ENCODE data around the gene TEX36.
"Not testable (repeated sequence)": the region's sequence is repeated elsewhere in the genome, so short reads cannot be mapped to it uniquely, and the experiment has no call there.

Gene TEX36

DNA sequence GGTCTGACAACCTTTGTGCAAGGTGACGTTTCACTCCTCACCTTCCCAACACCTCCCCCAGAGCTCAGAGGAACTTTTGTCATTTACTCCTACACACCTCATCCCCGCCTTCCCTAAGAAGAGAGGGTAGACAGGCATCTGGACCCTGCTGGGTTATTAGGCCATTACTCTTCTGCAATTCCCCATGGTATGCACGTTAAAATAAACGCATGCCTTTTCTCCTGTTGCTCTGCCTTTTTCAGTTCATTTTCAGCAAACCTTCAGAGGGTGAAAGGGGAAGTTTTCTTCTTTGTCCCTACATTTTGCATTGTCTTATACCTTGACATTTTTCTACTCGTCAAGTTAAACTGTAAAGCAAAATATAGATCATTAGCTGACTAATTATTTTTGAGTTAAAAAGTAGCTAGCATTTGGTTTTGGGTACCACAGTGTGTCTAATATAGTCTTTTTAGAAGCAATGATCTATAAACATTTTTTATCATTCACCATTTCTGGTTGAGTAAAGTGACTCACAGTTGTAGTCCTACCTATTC lies 26.1 kb upstream of the TEX36 start:
- H3K9ac ChIP-seq (ENCODE audit: low read depth, low read length), result no peak overlapping the region
- H3K4me3 ChIP-seq (ENCODE audit: low read depth, low read length), result no peak overlapping the region
- no peaks in the 10 kb centered on the region for H3K36me3 ChIP-seq (ENCODE audit: control insufficient read depth, insufficient read depth, low read length)
- no peak overlapping the region for H3K27ac ChIP-seq (ENCODE audit: low read depth, low read length)
- no peaks in the 10 kb centered on the region for H3K27me3 ChIP-seq (ENCODE audit: control insufficient read depth, insufficient read depth, low read length)
- peaks cover 5% of the 10 kb centered on the region for H3K4me1 ChIP-seq (ENCODE audit: control insufficient read depth, insufficient read depth, low read length)
- H3K9me3 ChIP-seq (ENCODE audit: control insufficient read depth, insufficient read depth, low read length), result 0 out of 2 replicates have a peak, but pooled peaks cover 4% of the 10 kb centered on the region

DNA sequence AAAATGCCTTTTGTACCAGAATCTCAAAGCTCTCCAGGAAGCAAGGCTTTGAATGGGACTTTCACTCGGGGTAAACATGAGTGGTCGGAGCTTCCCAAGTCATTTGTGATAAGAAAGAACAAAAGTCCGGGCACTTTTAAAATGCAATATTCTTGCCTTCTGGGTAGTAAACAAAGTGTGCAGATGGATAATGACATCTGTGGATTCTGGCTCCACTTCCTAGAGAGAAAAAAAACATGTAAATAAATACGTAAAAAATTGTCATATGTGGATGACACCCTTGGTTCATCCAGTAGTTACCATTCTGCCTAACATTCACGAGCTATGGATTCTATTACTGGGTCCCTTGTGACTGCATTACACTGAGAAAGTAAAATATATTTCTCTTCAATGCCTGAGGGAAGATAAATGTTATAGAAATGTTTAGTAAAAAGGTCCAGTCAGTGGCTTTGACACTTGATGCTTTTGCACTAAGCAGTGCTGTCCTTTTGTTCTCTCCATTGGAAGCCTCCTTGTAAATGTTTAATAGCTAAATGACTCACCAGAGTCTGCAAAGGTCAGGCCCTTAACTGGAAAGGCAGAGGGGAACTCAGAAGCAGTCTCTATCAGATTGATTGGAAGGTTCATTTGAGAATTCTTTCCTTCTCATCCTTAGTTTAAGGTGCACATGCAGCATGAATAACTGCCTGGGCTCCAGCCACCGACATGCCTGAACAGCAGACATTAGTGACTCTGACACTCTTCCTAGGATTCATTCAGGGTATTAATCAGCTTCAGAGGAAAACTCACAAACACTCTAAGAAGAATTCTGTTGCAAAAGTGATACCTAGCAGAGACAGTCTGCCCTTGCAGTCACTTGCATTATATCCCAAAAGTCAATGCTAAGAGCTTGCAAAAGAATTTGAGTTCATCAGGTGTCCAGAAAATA lies 24.8 kb upstream of the TEX36 start:
- Histone ChIP-seq H3K27ac (ENCODE audit: low read depth, low read length) (peak overlapping the region; percentile 42), H3K27me3 (ENCODE audit: control insufficient read depth, insufficient read depth, low read length) (no peaks in the 10 kb centered on the region), H3K4me1 (ENCODE audit: control insufficient read depth, insufficient read depth, low read length) (peaks cover 5% of the 10 kb centered on the region), H3K36me3 (ENCODE audit: control insufficient read depth, insufficient read depth, low read length) (no peaks in the 10 kb centered on the region), H3K9me3 (ENCODE audit: control insufficient read depth, insufficient read depth, low read length) (0 out of 2 replicates have a peak, but pooled peaks cover 4% of the 10 kb centered on the region), H3K4me3 (ENCODE audit: low read depth, low read length) (no peak overlapping the region), H3K9ac (ENCODE audit: low read depth, low read length) (no peak overlapping the region)

DNA sequence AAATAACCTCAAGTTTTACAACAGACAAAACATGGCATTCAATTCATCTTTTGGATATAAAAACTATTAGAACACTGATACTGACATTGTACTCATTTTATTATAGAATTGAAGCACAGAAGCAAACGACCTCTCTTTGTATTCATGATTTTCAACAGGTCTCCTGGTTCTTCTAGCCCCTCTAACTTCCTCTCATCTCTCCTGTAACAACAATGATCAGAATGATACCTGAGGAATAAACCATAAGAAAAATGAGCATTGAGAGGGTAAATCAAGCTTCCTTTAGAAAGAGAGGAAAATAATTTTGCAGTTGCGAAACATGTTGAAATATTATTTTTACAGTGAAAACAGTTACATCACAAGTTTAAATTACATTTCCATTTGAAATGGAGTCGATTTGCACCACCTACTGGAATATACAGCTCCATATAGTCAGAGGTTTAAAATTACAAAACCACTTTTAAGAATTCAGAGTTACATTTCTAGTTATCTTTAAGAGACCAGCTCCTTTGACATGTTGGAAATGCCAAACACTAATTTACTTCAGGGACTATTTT lies 17.5 kb upstream of the TEX36 start:
- H3K4me3 ChIP-seq (ENCODE audit: low read depth, low read length), result no peak overlapping the region
- no peaks in the 10 kb centered on the region for H3K9me3 ChIP-seq (ENCODE audit: control insufficient read depth, insufficient read depth, low read length)
- no peaks in the 10 kb centered on the region for H3K36me3 ChIP-seq (ENCODE audit: control insufficient read depth, insufficient read depth, low read length)
- H3K27me3 ChIP-seq (ENCODE audit: control insufficient read depth, insufficient read depth, low read length), result no peaks in the 10 kb centered on the region
- no peak overlapping the region for H3K27ac ChIP-seq (ENCODE audit: low read depth, low read length)
- no peak overlapping the region for H3K9ac ChIP-seq (ENCODE audit: low read depth, low read length)
- H3K4me1 ChIP-seq (ENCODE audit: control insufficient read depth, insufficient read depth, low read length), result no peaks in the 10 kb centered on the region

DNA sequence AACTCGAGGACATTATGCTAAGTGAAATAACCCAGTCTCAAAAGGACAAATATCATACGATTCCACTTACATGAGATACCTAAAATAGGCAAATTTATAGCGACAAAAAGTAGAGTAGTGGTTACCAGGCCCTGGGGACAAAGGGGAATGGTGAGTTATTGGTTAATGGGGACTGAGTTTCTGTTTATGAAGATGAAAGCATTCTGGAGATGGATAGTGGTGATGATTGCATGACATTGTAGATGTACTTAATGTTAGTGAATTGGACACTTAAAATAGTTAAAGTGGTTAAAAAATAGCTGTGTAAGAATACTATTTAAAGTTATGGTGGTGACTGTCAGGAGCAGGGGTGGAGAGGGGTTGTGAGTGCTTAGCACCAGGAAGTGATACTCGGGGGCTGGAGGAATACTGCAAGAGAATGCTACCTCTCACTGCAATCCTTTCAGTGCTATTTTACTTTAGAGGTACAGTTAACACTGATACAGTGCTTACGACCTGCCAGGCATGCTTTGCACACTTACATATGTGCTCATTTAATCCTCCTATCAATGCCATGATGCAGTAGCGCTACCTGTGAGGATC lies 16.7 kb upstream of the TEX36 start:
- Histone ChIP-seq H3K9me3 (ENCODE audit: control insufficient read depth, insufficient read depth, low read length) (no peaks in the 10 kb centered on the region), H3K4me3 (ENCODE audit: low read depth, low read length) (no peak overlapping the region), H3K27me3 (ENCODE audit: control insufficient read depth, insufficient read depth, low read length) (no peaks in the 10 kb centered on the region), H3K4me1 (ENCODE audit: control insufficient read depth, insufficient read depth, low read length) (no peaks in the 10 kb centered on the region), H3K27ac (ENCODE audit: low read depth, low read length) (no peak overlapping the region), H3K9ac (ENCODE audit: low read depth, low read length) (no peak overlapping the region), H3K36me3 (ENCODE audit: control insufficient read depth, insufficient read depth, low read length) (no peaks in the 10 kb centered on the region)

DNA sequence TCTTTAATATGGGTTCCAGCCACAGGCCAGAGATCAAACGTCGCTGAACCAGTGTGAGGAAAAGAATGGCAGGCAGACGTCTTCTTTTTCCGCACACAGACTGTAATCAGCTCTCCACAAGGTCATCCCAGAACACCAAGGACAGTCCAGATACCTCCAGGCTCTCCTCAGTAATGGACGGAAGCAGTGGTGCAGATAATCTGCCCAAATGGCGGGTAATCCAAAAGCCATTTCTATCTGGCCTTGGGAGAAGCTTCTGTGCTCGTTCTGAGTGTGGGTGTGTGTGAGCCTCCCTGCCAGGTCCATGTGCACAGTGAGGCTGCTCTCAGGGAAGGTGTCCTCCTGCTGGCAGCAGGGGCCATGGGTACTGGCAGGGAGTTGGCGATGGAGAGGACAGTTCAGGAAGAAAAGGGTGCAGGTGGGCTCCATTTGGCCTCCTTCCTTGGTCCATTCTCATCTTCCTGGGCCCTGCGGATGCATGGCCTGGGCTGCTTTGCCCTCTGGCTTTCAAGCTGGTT lies 15.6 kb upstream of the TEX36 start:
- no peaks in the 10 kb centered on the region for H3K27me3 ChIP-seq (ENCODE audit: control insufficient read depth, insufficient read depth, low read length)
- H3K36me3 ChIP-seq (ENCODE audit: control insufficient read depth, insufficient read depth, low read length), result no peaks in the 10 kb centered on the region
- H3K9me3 ChIP-seq (ENCODE audit: control insufficient read depth, insufficient read depth, low read length), result no peaks in the 10 kb centered on the region
- no peaks in the 10 kb centered on the region for H3K4me1 ChIP-seq (ENCODE audit: control insufficient read depth, insufficient read depth, low read length)
- H3K9ac ChIP-seq (ENCODE audit: low read depth, low read length), result no peak overlapping the region
- H3K4me3 ChIP-seq (ENCODE audit: low read depth, low read length), result no peak overlapping the region
- no peak overlapping the region for H3K27ac ChIP-seq (ENCODE audit: low read depth, low read length)

DNA sequence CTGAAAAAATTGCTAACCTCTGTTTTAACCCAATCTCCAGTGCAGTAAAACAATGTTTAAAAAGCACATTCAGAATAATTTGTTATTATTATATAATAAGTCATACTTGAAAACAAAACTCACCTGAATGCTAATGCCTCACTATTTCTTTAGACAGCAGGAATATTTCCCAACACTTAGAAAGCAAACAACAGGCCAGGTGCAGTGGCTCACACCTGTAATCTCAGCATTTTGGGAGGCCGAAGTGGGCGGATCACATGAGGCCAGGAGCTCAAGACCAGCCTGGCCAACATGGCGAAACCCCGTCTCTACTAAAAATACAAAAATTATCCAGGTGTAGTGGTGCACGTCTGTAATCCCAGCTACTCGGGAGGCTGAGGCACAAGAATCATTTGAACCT lies 13.9 kb upstream of the TEX36 start:
- H3K27me3 ChIP-seq (ENCODE audit: control insufficient read depth, insufficient read depth, low read length); H3K27ac ChIP-seq (ENCODE audit: low read depth, low read length); H3K4me3 ChIP-seq (ENCODE audit: low read depth, low read length); H3K9me3 ChIP-seq (ENCODE audit: control insufficient read depth, insufficient read depth, low read length); H3K9ac ChIP-seq (ENCODE audit: low read depth, low read length); H3K4me1 ChIP-seq (ENCODE audit: control insufficient read depth, insufficient read depth, low read length); H3K36me3 ChIP-seq (ENCODE audit: control insufficient read depth, insufficient read depth, low read length): not testable (repeated sequence)

DNA sequence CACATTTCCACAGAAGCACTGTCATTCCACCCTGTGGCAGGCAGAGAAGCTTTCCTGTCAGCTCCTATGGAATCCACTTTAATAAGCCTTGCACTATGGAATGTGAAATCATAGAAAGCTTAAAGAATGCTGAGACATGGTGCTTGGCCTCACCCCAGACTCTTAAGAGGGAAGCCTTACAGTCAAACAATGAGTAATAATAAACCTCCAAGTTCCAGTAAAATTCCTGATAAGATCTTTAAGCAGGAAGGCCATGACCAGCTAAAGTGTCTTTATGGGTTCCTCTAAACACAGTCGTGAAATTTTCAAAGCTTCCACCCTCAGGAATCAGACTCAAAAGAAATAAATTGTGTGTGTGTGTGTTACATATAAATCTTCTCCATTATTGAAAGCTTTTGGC lies 11.9 kb upstream of the TEX36 start:
- H3K27me3 ChIP-seq (ENCODE audit: control insufficient read depth, insufficient read depth, low read length), result no peaks in the 10 kb centered on the region
- no peak overlapping the region for H3K27ac ChIP-seq (ENCODE audit: low read depth, low read length)

DNA sequence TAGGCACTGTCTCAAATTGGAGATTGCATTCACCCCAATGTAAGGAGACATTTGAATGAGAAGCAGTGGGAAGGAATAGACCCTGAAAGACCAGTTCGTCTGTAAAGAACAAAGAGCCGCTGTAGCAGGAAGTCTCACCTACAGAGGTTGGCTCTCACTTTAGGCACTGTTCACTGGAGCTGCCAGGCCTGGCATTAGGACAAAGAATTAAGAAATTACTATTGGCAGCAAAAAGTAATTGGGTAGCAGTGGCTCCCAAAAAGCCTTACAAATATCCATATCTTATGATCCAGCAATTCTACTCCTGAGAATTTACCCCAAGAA lies 10.5 kb upstream of the TEX36 start:
- Histone ChIP-seq H3K4me3 (ENCODE audit: low read depth, low read length) (no peak overlapping the region), H3K36me3 (ENCODE audit: control insufficient read depth, insufficient read depth, low read length) (no peaks in the 10 kb centered on the region), H3K27me3 (ENCODE audit: control insufficient read depth, insufficient read depth, low read length) (no peaks in the 10 kb centered on the region), H3K4me1 (ENCODE audit: control insufficient read depth, insufficient read depth, low read length) (no peaks in the 10 kb centered on the region), H3K9ac (ENCODE audit: low read depth, low read length) (no peak overlapping the region), H3K9me3 (ENCODE audit: control insufficient read depth, insufficient read depth, low read length) (no peaks in the 10 kb centered on the region), H3K27ac (ENCODE audit: low read depth, low read length) (no peak overlapping the region)

More for the DNA sequence above, 11.9 kb upstream of the TEX36 start:
- Histone ChIP-seq H3K9ac (ENCODE audit: low read depth, low read length) (no peak overlapping the region), H3K4me1 (ENCODE audit: control insufficient read depth, insufficient read depth, low read length) (no peaks in the 10 kb centered on the region), H3K4me3 (ENCODE audit: low read depth, low read length) (no peak overlapping the region), H3K36me3 (ENCODE audit: control insufficient read depth, insufficient read depth, low read length) (no peaks in the 10 kb centered on the region), H3K9me3 (ENCODE audit: control insufficient read depth, insufficient read depth, low read length) (no peaks in the 10 kb centered on the region)

DNA sequence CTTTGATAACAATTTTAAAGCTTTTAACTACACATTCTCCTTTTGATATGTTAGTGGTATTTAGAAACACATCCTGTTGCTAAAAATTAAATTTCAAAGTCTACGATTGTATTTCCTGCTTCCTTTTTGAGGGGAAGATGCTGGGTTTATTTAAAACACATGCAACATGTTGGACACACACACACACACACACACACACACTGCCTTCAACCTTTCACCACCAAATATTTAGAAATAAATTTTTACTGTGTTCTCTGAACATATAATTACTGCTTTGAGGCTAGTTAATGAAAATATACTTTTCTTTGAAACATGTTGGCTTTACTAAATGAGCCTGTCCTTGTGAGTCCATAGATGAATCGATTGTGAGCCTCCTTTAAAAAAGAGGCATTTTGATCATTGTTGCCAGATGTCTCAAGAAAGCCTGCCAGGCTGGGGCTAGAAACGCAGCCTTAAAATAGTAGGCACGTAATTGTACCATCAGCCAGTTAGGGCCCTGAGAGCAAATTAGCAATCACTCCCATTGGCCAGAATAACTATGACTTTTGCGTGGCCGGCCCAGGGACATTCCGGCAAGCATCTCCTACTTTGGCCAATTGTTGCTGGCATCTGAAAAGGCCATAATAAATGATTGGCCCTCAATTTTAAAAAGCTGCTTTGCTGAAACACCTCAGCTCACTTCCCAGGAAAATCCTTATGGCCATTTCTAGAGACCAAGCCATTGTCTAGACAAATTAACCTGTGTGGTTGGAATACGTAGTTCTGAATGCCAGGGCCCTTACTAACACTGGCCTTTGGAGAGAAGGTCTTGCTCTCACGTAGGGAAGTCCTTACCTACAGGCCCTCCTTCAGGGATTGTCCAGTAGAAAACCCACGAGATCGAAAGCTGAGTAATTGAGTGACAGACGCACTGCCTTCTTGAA lies 9.9 kb upstream of the TEX36 start:
- H3K4me1 ChIP-seq (ENCODE audit: control insufficient read depth, insufficient read depth, low read length), result no peaks in the 10 kb centered on the region
- H3K36me3 ChIP-seq (ENCODE audit: control insufficient read depth, insufficient read depth, low read length), result no peaks in the 10 kb centered on the region
- no peaks in the 10 kb centered on the region for H3K27me3 ChIP-seq (ENCODE audit: control insufficient read depth, insufficient read depth, low read length)
- no peak overlapping the region for H3K9ac ChIP-seq (ENCODE audit: low read depth, low read length)
- H3K4me3 ChIP-seq (ENCODE audit: low read depth, low read length), result no peak overlapping the region
- H3K27ac ChIP-seq (ENCODE audit: low read depth, low read length), result no peak overlapping the region
- H3K9me3 ChIP-seq (ENCODE audit: control insufficient read depth, insufficient read depth, low read length), result no peaks in the 10 kb centered on the region

DNA sequence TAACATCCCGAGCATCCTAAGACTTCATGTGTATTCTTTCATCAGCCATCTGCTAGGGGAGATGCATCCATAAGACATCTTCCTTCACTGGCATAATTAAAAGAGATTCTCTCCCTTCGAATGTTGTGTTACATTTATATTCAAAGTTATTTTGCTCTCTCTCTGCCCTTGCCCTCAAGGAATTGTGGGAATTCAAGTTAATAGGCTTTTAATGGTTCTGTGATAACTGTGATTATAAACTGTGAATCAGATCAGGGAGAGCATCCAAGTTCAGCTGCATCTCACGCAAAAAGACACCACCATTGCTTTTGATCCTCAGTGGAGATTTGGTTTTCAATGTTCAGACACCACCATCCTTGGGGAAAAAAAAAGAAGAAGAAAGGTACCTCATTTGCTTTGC lies 9.2 kb upstream of the TEX36 start:
- Histone ChIP-seq H3K27ac (ENCODE audit: low read depth, low read length) (no peak overlapping the region), H3K36me3 (ENCODE audit: control insufficient read depth, insufficient read depth, low read length) (no peaks in the 10 kb centered on the region), H3K4me1 (ENCODE audit: control insufficient read depth, insufficient read depth, low read length) (0 out of 2 replicates have a peak, but pooled peaks cover 2% of the 10 kb centered on the region), H3K4me3 (ENCODE audit: low read depth, low read length) (no peak overlapping the region), H3K9me3 (ENCODE audit: control insufficient read depth, insufficient read depth, low read length) (no peaks in the 10 kb centered on the region), H3K27me3 (ENCODE audit: control insufficient read depth, insufficient read depth, low read length) (no peaks in the 10 kb centered on the region), H3K9ac (ENCODE audit: low read depth, low read length) (no peak overlapping the region)
